HepG2 (cell line): ENCODE results near the gene LRP10. TPM values are rescaled to one million over a fixed set of nuclear protein-coding genes. Genes with fewer than 3 reads are reported as not detected.

Source experiments
- BHLHE40 ChIP-seq: IDR thresholded peaks from 2 replicates; pipeline ENCODE4 v1.6.1; 2011; ENCODE audit warnings: low read length, improper control_type of control experiment
- CAMTA2 ChIP-seq: sonication (generic); formaldehyde crosslinking; IDR thresholded peaks from 2 replicates; pipeline ENCODE4 v1.4.0; 2020; ENCODE audit warnings: mild to moderate bottlenecking, missing genetic modification reagents, borderline replicate concordance
- HDAC2 ChIP-seq: sonication (generic); formaldehyde crosslinking; IDR thresholded peaks from 2 replicates; pipeline ENCODE4 v1.4.0; 2020; ENCODE audit warnings: missing genetic modification reagents
- JUN ChIP-seq: sonication (generic); formaldehyde crosslinking; IDR thresholded peaks from 2 replicates; pipeline ENCODE4 v1.4.0; 2020; ENCODE audit warnings: mild to moderate bottlenecking, missing genetic modification reagents
- KAT7 ChIP-seq: IDR thresholded peaks from 2 replicates; pipeline ENCODE4 v1.6.1; 2018; ENCODE audit warnings: borderline replicate concordance, missing compliant biosample characterization
- KDM3A ChIP-seq: IDR thresholded peaks from 2 replicates; pipeline ENCODE4 v1.6.1; 2018; ENCODE audit warnings: low read depth, missing compliant biosample characterization
- KLF11 ChIP-seq: IDR thresholded peaks from 2 replicates; pipeline ENCODE4 v1.6.1; 2016; ENCODE audit warnings: missing compliant biosample characterization
- SSRP1 ChIP-seq: IDR thresholded peaks from 2 replicates; pipeline ENCODE4 v1.6.1; 2016; ENCODE audit warnings: control low read depth
- TBX3 ChIP-seq: fragments of 450-650 bp; IDR thresholded peaks from 2 replicates; pipeline ENCODE4 v1.6.1; 2017; ENCODE audit warnings: antibody characterized with exemption, mild to moderate bottlenecking, inconsistent platforms, borderline replicate concordance
- TSC22D2 ChIP-seq: sonication (generic); formaldehyde crosslinking; IDR thresholded peaks from 2 replicates; pipeline ENCODE4 v1.5.1; 2020; ENCODE audit warnings: missing genetic modification reagents, mild to moderate bottlenecking, borderline replicate concordance
- ZBTB38 ChIP-seq: sonication (generic); formaldehyde crosslinking; IDR thresholded peaks from 2 replicates; pipeline ENCODE4 v1.5.1; 2020; ENCODE audit warnings: mild to moderate bottlenecking, missing genetic modification reagents
- ZFX ChIP-seq: sonication (generic); formaldehyde crosslinking; IDR thresholded peaks from 2 replicates; pipeline ENCODE4 v1.4.0; 2020; ENCODE audit warnings: mild to moderate bottlenecking, low read depth, missing genetic modification reagents, moderate library complexity
- ZKSCAN1 ChIP-seq: fragments of 150-350 bp; IDR thresholded peaks from 2 replicates; pipeline ENCODE4 v1.6.1; 2014; ENCODE audit warnings: low read length
- ZNF207 ChIP-seq: fragments of 450-650 bp; IDR thresholded peaks from 2 replicates; pipeline ENCODE4 v1.6.1; 2016; ENCODE audit warnings: antibody characterized with exemption, borderline replicate concordance
- ZNF331 ChIP-seq: sonication (generic); formaldehyde crosslinking; IDR thresholded peaks from 2 replicates; pipeline ENCODE4 v1.4.0; 2020; ENCODE audit warnings: missing genetic modification reagents
- polyA plus RNA-seq, 8 experiments: library from polyadenylated mRNA; depleted of rRNA in 3 of 8; stranded (reverse) in 7 of 8; unstranded in 1 of 8; fragments of >200 nt; fragmentation: Illumina TruSeq in 4 of 8; extraction: Trizol in 4 of 8; gene quantifications; 2 replicates each; pipeline versions ENCODE4 v1.2.1 to v1.2.3, GENCODE V29; 2011 to 2016; ENCODE audit warnings: low read depth in 4 of 8, missing spikeins in 1 of 8, mixed read lengths in 1 of 8; ENCODE audit not compliant: insufficient read depth in 1 of 8
- total RNA-seq, 5 experiments: library from RNA; depleted of rRNA; stranded (reverse); fragments of >200 nt; fragmentation: Illumina TruSeq; extraction: Trizol; gene quantifications; 2 replicates each; pipeline ENCODE4 v1.2.3, GENCODE V29; 2016; ENCODE audit warnings: low read depth in 1 of 5
- TF ChIP-seq, protein P1 (sequence below): sonication (generic); formaldehyde crosslinking; IDR thresholded peaks from 2 replicates; pipeline ENCODE4 v1.5.1; 2020; ENCODE audit warnings: mild to moderate bottlenecking, missing genetic modification reagents, borderline replicate concordance
- TF ChIP-seq, protein P2 (sequence below): sonication (generic); formaldehyde crosslinking; IDR thresholded peaks from 2 replicates; pipeline ENCODE4 v1.4.0; 2020; ENCODE audit warnings: missing genetic modification reagents, mild to moderate bottlenecking, borderline replicate concordance
- TF ChIP-seq, protein P3 (sequence below): sonication (generic); formaldehyde crosslinking; IDR thresholded peaks from 2 replicates; pipeline ENCODE4 v1.5.1; 2020; ENCODE audit warnings: missing genetic modification reagents, mild to moderate bottlenecking, borderline replicate concordance
- TF ChIP-seq, protein P4 (sequence below): sonication (generic); formaldehyde crosslinking; IDR thresholded peaks from 2 replicates; pipeline ENCODE4 v1.5.0; 2020; ENCODE audit warnings: missing genetic modification reagents, mild to moderate bottlenecking, borderline replicate concordance

LRP10 gene
- total and polyA plus RNA-seq, 2 of the 13 experiments (the other 11 are each of a cell fraction or from before 2014, with no cell fraction given) = 16.9 to 45.2 TPM

DNA sequence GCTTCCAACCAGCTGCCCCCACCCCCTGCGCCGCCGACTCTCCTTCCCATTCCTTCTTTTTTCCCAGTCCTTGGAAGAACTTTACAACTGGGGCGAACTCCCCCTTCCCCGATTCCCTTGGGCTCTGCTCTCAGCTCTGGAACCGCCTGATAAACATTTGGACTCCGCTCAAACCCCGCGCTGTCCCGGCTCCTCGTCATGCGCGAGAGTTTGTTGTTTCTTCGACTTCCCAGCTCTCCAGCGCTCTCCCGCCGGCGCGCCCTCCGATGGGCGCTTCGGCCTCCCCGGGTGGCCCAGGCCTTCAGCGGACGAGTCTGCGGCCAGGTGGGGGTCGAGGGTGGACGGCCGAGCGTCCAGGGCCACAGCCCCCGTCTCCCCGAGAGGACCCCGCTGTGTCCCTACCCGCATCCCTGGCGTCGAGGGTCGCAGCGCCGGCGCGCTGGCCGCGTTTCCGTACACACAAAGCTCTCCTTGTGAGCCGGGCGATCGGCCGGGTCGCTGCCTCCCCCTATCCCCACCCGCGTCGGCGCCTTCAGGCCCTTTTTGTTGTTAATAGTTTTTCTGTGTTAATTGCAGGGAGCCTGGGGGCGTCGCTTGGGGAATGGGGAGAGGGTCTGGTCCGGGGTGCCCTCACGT is 34.3 kb upstream of the LRP10 start (continued):
- TF ChIP-seq, protein P1, sequence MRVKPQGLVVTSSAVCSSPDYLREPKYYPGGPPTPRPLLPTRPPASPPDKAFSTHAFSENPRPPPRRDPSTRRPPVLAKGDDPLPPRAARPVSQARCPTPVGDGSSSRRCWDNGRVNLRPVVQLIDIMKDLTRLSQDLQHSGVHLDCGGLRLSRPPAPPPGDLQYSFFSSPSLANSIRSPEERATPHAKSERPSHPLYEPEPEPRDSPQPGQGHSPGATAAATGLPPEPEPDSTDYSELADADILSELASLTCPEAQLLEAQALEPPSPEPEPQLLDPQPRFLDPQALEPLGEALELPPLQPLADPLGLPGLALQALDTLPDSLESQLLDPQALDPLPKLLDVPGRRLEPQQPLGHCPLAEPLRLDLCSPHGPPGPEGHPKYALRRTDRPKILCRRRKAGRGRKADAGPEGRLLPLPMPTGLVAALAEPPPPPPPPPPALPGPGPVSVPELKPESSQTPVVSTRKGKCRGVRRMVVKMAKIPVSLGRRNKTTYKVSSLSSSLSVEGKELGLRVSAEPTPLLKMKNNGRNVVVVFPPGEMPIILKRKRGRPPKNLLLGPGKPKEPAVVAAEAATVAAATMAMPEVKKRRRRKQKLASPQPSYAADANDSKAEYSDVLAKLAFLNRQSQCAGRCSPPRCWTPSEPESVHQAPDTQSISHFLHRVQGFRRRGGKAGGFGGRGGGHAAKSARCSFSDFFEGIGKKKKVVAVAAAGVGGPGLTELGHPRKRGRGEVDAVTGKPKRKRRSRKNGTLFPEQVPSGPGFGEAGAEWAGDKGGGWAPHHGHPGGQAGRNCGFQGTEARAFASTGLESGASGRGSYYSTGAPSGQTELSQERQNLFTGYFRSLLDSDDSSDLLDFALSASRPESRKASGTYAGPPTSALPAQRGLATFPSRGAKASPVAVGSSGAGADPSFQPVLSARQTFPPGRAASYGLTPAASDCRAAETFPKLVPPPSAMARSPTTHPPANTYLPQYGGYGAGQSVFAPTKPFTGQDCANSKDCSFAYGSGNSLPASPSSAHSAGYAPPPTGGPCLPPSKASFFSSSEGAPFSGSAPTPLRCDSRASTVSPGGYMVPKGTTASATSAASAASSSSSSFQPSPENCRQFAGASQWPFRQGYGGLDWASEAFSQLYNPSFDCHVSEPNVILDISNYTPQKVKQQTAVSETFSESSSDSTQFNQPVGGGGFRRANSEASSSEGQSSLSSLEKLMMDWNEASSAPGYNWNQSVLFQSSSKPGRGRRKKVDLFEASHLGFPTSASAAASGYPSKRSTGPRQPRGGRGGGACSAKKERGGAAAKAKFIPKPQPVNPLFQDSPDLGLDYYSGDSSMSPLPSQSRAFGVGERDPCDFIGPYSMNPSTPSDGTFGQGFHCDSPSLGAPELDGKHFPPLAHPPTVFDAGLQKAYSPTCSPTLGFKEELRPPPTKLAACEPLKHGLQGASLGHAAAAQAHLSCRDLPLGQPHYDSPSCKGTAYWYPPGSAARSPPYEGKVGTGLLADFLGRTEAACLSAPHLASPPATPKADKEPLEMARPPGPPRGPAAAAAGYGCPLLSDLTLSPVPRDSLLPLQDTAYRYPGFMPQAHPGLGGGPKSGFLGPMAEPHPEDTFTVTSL = no peak
- peak; percentile 55; the same call in 1 of the 2 replicates for TF ChIP-seq HDAC2
- peak; percentile 26; the same call in 1 of the 2 replicates for TF ChIP-seq ZNF331
- peak; percentile 71; the same call in 1 of the 2 replicates for TF ChIP-seq KAT7 (CRISPR knock-in tag)
- TF ChIP-seq ZNF207 = no peak
- 0 out of 2 replicates have a peak, but pooled peaks have one; percentile 27 for TF ChIP-seq KLF11 (CRISPR knock-in tag)
- TF ChIP-seq ZFX = peak; percentile 89
- TF ChIP-seq KDM3A = peak; percentile 80; the same call in 1 of the 2 replicates
- no peak for TF ChIP-seq TBX3
- TF ChIP-seq, protein P2, sequence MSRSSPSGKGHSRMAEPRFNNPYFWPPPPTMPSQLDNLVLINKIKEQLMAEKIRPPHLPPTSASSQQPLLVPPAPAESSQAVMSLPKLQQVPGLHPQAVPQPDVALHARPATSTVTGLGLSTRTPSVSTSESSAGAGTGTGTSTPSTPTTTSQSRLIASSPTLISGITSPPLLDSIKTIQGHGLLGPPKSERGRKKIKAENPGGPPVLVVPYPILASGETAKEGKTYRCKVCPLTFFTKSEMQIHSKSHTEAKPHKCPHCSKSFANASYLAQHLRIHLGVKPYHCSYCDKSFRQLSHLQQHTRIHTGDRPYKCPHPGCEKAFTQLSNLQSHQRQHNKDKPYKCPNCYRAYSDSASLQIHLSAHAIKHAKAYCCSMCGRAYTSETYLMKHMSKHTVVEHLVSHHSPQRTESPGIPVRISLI = no peak
- TF ChIP-seq TSC22D2 (CRISPR knock-in tag) = no peak
- TF ChIP-seq, protein P3, sequence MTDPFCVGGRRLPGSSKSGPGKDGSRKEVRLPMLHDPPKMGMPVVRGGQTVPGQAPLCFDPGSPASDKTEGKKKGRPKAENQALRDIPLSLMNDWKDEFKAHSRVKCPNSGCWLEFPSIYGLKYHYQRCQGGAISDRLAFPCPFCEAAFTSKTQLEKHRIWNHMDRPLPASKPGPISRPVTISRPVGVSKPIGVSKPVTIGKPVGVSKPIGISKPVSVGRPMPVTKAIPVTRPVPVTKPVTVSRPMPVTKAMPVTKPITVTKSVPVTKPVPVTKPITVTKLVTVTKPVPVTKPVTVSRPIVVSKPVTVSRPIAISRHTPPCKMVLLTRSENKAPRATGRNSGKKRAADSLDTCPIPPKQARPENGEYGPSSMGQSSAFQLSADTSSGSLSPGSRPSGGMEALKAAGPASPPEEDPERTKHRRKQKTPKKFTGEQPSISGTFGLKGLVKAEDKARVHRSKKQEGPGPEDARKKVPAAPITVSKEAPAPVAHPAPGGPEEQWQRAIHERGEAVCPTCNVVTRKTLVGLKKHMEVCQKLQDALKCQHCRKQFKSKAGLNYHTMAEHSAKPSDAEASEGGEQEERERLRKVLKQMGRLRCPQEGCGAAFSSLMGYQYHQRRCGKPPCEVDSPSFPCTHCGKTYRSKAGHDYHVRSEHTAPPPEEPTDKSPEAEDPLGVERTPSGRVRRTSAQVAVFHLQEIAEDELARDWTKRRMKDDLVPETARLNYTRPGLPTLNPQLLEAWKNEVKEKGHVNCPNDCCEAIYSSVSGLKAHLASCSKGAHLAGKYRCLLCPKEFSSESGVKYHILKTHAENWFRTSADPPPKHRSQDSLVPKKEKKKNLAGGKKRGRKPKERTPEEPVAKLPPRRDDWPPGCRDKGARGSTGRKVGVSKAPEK (CRISPR knock-in tag) = no peak; the same call in 1 of the 2 replicates
- no peak for TF ChIP-seq SSRP1
- TF ChIP-seq ZKSCAN1 = no peak
- 0 out of 2 replicates have a peak, but pooled peaks have one; percentile 64 for TF ChIP-seq JUN (CRISPR knock-in tag)
- TF ChIP-seq ZBTB38 (CRISPR knock-in tag) = 0 out of 2 replicates have a peak, but pooled peaks have one; percentile 10
- TF ChIP-seq BHLHE40 = no peak
- TF ChIP-seq, protein P4, sequence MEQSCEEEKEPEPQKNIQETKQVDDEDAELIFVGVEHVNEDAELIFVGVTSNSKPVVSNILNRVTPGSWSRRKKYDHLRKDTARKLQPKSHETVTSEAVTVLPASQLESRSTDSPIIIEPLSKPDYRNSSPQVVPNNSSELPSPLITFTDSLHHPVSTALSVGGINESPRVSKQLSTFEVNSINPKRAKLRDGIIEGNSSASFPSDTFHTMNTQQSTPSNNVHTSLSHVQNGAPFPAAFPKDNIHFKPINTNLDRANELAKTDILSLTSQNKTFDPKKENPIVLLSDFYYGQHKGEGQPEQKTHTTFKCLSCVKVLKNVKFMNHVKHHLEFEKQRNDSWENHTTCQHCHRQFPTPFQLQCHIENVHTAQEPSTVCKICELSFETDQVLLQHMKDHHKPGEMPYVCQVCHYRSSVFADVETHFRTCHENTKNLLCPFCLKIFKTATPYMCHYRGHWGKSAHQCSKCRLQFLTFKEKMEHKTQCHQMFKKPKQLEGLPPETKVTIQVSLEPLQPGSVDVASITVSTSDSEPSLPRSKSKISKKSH (CRISPR knock-in tag) = peak; percentile 94; the same call in 1 of the 2 replicates
- no peak; the same call in 1 of the 2 replicates for TF ChIP-seq CAMTA2 (CRISPR knock-in tag)
